Epithelial cell of esophagus (primary cell): ENCODE results near the gene CXCL11.
"Not testable (repeated sequence)": the region's sequence is repeated elsewhere in the genome, so short reads cannot be mapped to it uniquely, and the experiment has no call there.

ENCODE experiments used
- DNase-seq: peaks from one replicate; pipeline ENCODE4 v3.0.0; 2010; ENCODE audit warnings: low read depth
- H3K4me3 ChIP-seq: 2 replicates; pipeline ENCODE4 v1.5.1; 2011; ENCODE audit warnings: mild to moderate bottlenecking, low read length, control low read depth
- TF ChIP-seq, protein P1 (sequence below): IDR thresholded peaks from 2 replicates; pipeline ENCODE4 v1.5.1; 2011; ENCODE audit warnings: low read depth, mild to moderate bottlenecking, low read length, control low read depth, inconsistent platforms; ENCODE audit not compliant: insufficient read depth; ENCODE audit errors: missing control alignments

Gene CXCL11

GRCh38 chr4:76001700-76002099, 34.2 kb downstream of the CXCL11 start:
- H3K4me3 ChIP-seq: no peak overlapping the region
- no peak for DNase-seq
- TF ChIP-seq, protein P1, sequence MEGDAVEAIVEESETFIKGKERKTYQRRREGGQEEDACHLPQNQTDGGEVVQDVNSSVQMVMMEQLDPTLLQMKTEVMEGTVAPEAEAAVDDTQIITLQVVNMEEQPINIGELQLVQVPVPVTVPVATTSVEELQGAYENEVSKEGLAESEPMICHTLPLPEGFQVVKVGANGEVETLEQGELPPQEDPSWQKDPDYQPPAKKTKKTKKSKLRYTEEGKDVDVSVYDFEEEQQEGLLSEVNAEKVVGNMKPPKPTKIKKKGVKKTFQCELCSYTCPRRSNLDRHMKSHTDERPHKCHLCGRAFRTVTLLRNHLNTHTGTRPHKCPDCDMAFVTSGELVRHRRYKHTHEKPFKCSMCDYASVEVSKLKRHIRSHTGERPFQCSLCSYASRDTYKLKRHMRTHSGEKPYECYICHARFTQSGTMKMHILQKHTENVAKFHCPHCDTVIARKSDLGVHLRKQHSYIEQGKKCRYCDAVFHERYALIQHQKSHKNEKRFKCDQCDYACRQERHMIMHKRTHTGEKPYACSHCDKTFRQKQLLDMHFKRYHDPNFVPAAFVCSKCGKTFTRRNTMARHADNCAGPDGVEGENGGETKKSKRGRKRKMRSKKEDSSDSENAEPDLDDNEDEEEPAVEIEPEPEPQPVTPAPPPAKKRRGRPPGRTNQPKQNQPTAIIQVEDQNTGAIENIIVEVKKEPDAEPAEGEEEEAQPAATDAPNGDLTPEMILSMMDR: no peak

- H3K4me3 ChIP-seq: no peak overlapping the region
- DNase-seq: no peak
- TF ChIP-seq, protein P1: no peak
Measured at GRCh38 chr4:76000279-76000678, 35.6 kb downstream of the CXCL11 start.

DNA sequence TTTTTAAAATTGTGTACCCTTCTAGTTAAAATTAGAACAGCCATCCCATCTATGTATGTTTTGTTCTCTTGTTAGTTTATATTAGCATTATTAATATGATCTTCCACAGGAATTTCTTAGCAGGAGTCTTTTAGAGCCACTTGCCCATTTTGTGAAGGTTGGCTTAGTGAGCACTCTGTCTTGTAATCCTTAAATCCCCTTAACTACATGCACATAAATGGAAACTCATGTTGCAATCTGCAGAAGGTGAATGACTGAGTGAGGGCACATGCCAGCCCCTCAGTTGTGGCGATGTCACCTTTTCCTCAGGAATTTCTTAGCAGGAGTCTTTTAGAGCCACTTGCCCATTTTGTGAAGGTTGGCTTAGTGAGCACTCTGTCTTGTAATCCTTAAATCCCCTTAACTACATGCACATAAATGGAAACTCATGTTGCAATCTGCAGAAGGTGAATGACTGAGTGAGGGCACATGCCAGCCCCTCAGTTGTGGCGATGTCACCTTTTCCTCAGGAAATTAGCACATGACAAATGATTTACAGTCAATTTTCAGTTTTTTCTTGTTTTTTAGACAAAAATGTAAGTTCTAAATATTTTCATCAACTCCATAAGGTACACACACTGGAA, 37.2 kb downstream of the CXCL11 start:
- H3K4me3 ChIP-seq, DNase-seq: not testable (repeated sequence)

GRCh38 chr4:75997946-75998345, 37.9 kb downstream of the CXCL11 start:
- DNase-seq: no peak
- TF ChIP-seq, protein P1: no peak
- no peak overlapping the region for H3K4me3 ChIP-seq

GRCh38 chr4:75997081-75997480, 38.8 kb downstream of the CXCL11 start:
- DNase-seq: no peak
- no peak overlapping the region for H3K4me3 ChIP-seq
- TF ChIP-seq, protein P1: no peak

GRCh38 chr4:75995727-75996126, 40.1 kb downstream of the CXCL11 start:
- TF ChIP-seq, protein P1: peak; percentile 47
- H3K4me3 ChIP-seq: no peak overlapping the region
- DNase-seq: peak; percentile 70

DNA sequence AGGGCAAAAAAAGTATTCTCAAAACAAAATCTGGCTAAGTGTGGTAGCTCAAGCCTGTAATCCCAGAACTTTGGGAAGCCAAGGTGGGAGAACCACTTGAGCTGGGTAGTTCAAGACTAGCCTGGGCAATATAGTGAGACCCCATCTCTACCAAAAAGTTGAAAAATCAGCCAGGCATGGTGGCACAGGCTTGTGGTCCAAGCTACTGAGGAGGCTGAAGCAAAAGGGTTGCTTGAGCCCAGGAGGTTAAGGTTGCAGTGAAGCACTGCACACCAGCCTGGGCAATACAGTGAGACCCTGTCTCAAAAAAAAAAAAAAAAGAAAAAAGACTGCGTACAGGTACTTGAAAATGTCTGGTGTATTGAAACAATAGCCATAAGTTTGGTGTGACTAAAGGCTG, 43.4 kb downstream of the CXCL11 start:
- TF ChIP-seq, protein P1: no peak
- no peak overlapping the region for H3K4me3 ChIP-seq
- no peak for DNase-seq
